Esophagus (tissue), 2 donors: ENCODE results near the gene ZC3H12D. TPM values are rescaled to one million over a fixed set of nuclear protein-coding genes. Genes with fewer than 3 reads are reported as not detected.

ENCODE experiments used
- H3K27ac ChIP-seq, 2 donors: one replicate each; pipeline ENCODE4 v1.5.1; 2013; ENCODE audit warnings: low read depth in 2 of 2, mild to moderate bottlenecking in 2 of 2, inconsistent platforms in 1 of 2, low read length in 1 of 2, moderate library complexity in 1 of 2
- H3K27me3 ChIP-seq, 2 donors: one replicate each; pipeline ENCODE4 v1.6.1; 2013; ENCODE audit warnings: low read length in 2 of 2, control low read depth in 1 of 2, mild to moderate bottlenecking in 1 of 2; ENCODE audit not compliant: insufficient read depth in 2 of 2, control insufficient read depth in 1 of 2
- H3K36me3 ChIP-seq, 2 donors: one replicate each; pipeline ENCODE4 v1.6.1; 2013; ENCODE audit warnings: low read length in 1 of 2; ENCODE audit not compliant: control insufficient read depth in 2 of 2, insufficient read depth in 2 of 2
- H3K4me1 ChIP-seq, 2 donors: one replicate each; pipeline ENCODE4 v1.6.1; 2013; ENCODE audit warnings: low read length in 1 of 2; ENCODE audit not compliant: control insufficient read depth in 2 of 2, insufficient read depth in 2 of 2
- H3K4me3 ChIP-seq, 2 donors: one replicate each; pipeline ENCODE4 v1.5.1; 2013; ENCODE audit warnings: low read length in 2 of 2, mild to moderate bottlenecking in 2 of 2, low read depth in 1 of 2, moderate library complexity in 1 of 2
- H3K9me3 ChIP-seq, 2 donors: one replicate each; pipeline ENCODE4 v1.6.1; 2013; ENCODE audit warnings: mild to moderate bottlenecking in 2 of 2, low read depth in 1 of 2, low read length in 1 of 2, moderate library complexity in 1 of 2; ENCODE audit not compliant: control insufficient read depth in 2 of 2, insufficient read depth in 1 of 2
- WGBS, 2 donors: extraction: QIAGEN DNeasy Blood & Tissue Kit; methylation state at CpG; one replicate each; pipeline ENCODE4 v1.1.7; 2013; 5-methylcytosine and 5-hydroxymethylcytosine counted together
- polyA plus RNA-seq, 2 donors: library from polyadenylated mRNA; stranded (reverse); fragments of 200-250 nt; gene quantifications; one replicate each; pipeline ENCODE4 v1.2.3, GENCODE V29; 2013
- donor health status: healthy with polysubstance abuse.
- donor health status: Bipolar disorder and iron deficiency.

ZC3H12D gene
- polyA plus RNA-seq: under 1 TPM; 0.20 to 0.29 TPM

DNA sequence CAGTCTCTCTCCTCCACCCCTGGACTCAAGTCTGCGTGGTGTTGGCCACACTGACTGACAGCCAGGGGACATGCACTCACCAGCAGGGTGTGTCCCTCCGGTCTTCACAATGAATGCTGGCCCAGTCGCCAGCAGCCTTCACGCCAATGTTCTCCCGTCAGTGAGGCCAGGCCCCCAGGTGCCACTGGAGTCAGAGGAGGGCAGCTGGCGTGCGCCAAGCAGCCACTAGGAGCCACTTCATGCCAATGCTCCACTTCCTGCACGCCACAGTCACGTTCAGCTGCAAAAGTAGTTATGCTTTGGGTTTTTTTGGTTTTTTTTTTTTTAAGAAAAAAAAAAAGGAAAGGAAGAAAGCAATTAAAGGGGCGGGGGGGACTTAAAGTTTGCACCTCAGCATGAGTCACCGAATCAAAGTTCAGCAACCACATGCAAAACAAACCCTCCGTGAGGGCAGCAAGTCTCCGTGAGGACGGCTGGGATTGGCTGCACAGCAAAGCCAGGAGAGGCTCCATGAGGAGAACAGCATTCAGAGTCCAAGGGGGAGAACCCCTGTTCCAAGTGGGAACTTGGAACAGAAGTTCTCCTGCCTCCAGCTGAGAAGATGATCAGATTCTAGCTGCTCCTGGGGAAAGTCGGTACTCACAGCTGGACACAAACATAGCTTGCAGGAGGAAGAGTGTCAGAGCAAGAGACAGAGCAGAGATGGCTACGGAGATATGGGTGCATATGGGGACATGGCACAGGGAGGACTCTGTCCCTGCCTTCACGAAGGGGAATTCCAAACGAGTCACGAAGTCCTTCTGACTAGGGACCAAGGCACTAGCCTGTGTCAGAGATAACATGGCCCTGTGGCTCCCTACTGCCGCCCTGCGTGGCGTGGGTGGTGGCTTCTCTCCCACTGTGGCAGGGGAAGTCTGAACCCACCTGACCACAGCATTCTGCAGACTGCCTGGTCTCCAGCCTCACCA is at the start of gene ZC3H12D:
TSS of gene ZC3H12D (minus strand) at position 282 of the 968 bp plus-strand sequence. CDS start 10,471 bp downstream, outside the sequence.
- peaks cover 6 to 7% of the 10 kb centered on the region in 2 donors for H3K4me1 ChIP-seq
- H3K36me3 ChIP-seq: no peaks in the 10 kb centered on the region
- 39 to 42% methylated on average over 22 of the region's 22 CpGs for WGBS, 2 donors
- no peak within 1 kb of the TSS for H3K4me3 ChIP-seq
- H3K27ac ChIP-seq: peak within 1 kb of the TSS; percentile 36 to 45
- H3K27me3 ChIP-seq: no peaks in the 10 kb centered on the region
- H3K9me3 ChIP-seq: no peaks in the 10 kb centered on the region

DNA sequence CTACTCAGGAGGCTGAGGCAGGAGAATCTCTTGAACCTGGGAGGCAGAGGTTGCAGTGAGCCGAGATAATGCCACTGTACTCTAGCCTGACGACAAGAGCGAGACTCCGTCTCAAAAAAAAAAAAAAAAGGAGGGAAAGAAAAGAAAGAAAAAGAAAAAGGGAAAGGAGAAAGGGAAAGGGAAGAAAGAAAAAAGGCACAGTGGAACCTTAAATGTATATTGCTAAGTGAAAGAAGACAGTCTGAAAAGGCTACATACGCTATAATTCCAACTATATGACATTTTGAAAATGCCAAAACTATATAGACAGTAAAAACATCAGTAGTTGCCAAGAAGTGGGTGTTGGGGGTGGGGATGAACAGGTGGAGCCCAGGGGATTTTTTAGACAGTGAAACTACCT is 44.8 kb upstream of the ZC3H12D start:
- Histone ChIP-seq H3K4me1 (no peaks in the 10 kb centered on the region), H3K27me3 (no peaks in the 10 kb centered on the region), H3K27ac (no peak overlapping the region), H3K4me3 (no peak overlapping the region), H3K9me3 (no peaks in the 10 kb centered on the region), H3K36me3 (peaks cover 2 to 12% of the 10 kb centered on the region in 2 donors)
- 96 to 98% methylated on average over 5 of the region's 5 CpGs for WGBS, 2 donors

DNA sequence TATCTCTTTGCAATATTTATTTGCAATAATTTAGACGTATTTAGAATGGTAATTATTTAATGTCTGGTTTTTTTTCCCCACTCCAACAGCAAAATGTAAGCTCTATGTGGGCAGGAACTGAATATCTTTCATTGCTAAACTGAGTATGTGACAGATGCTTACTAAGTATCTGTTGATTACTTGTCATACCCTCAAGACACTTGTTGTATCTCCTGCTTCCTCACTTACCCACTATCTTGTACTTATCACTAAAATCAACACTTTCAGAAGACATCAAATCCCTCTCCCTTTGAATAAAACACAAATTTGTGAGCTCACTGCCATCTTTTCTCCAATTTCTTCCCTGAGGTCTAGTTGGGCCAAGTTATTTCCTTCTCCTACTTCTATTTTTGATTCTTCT is 30.7 kb upstream of the ZC3H12D start:
- no peaks in the 10 kb centered on the region for H3K4me1 ChIP-seq
- H3K27me3 ChIP-seq: no peaks in the 10 kb centered on the region
- no peak overlapping the region for H3K27ac ChIP-seq
- 93 to 94% methylated on average over 1 of the region's 1 CpG for WGBS, 2 donors
- no peak overlapping the region for H3K4me3 ChIP-seq
- H3K9me3 ChIP-seq: no peaks in the 10 kb centered on the region
- H3K36me3 ChIP-seq: peaks cover 2 to 9% of the 10 kb centered on the region in 2 donors

DNA sequence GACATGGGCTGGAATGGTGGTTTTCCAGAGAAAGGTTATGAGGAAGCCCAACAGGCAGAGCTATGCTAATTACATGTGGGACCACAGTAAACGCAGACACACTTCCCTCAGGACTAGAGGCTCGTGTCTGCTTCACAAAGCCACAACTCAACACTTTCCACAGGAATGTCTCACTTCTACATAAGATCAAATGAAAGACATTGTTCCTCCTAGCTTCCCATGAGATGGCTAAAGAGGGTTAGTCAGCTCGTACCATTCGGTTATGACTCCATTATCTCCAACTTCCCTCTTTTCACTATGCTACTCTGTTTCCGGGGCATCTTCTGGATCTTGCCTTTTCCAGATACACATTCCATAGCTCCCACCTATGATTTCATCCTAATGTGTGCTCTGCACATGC is 29.1 kb upstream of the ZC3H12D start:
- Histone ChIP-seq H3K4me3 (no peak overlapping the region), H3K4me1 (no peaks in the 10 kb centered on the region), H3K27me3 (no peaks in the 10 kb centered on the region), H3K27ac (no peak overlapping the region), H3K9me3 (no peaks in the 10 kb centered on the region), H3K36me3 (peaks cover 2 to 9% of the 10 kb centered on the region in 2 donors)
- WGBS, 2 donors: 84 to 87% methylated on average over 5 of the region's 5 CpGs

DNA sequence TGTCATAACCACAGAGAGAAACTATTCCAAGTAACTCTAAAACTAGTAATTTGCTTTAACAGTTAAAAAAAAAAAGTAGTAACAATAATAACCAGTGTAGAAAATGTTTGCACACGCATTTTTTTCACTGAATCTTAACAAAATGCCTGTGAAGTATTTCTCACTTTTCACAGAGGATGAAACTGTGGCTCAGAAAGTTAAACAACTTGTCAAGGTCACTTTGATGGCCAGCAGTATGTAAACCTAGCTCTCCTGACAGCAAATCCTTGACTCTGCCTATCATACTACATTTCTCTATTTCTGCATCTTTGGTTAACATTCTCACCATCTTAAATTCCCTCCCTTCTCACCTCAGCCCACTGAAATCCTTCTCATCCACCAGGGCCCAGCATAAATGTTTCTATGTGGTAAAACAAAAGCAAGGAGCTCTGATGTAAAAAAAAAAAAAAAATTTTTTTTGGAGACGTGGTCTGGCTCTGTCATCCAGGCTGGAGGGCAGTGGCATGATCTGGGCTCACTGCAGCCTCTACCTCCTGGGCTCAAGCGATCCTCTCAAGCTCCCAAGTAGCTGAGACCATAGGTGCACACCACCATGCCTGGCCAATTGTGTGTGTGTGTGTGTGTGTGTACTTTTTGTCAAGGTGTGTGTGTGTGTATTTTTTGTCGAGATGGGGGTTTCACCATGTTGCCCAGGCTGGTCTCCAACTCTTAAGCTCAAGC is 26.1 kb upstream of the ZC3H12D start:
- whole genome bisulfite sequencing, 2 donors: 76 to 83% methylated on average over 4 of the region's 4 CpGs
- Histone ChIP-seq H3K36me3 (peaks cover 2 to 9% of the 10 kb centered on the region in 2 donors), H3K27ac (no peak overlapping the region), H3K9me3 (no peaks in the 10 kb centered on the region), H3K4me1 (no peaks in the 10 kb centered on the region), H3K4me3 (no peak overlapping the region), H3K27me3 (no peaks in the 10 kb centered on the region)

DNA sequence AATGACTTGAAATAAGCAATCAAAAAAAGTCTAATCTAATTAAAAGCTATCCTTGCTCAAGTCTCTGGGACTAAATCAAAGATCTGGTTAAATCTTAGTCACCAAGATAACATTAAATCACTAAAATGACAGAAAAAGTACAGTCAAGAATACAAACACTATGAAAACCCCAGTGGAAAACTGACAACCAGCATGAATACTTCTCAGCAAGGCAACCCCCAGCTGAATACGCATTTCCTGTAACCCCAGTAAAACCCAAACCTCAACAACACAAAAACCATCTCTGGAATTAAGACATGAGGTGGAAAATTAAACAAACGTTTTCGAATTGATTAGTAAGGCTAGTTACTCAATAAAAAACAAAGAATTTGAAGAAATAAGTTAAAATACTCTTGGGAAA is 23.7 kb upstream of the ZC3H12D start:
- no peaks in the 10 kb centered on the region for H3K4me1 ChIP-seq
- no peak overlapping the region for H3K4me3 ChIP-seq
- no peak overlapping the region for H3K27ac ChIP-seq
- 71 to 75% methylated on average over 3 of the region's 3 CpGs for WGBS, 2 donors
- no peaks in the 10 kb centered on the region for H3K27me3 ChIP-seq
- no peaks in the 10 kb centered on the region for H3K9me3 ChIP-seq
- H3K36me3 ChIP-seq: peaks cover 2 to 6% of the 10 kb centered on the region in 2 donors

DNA sequence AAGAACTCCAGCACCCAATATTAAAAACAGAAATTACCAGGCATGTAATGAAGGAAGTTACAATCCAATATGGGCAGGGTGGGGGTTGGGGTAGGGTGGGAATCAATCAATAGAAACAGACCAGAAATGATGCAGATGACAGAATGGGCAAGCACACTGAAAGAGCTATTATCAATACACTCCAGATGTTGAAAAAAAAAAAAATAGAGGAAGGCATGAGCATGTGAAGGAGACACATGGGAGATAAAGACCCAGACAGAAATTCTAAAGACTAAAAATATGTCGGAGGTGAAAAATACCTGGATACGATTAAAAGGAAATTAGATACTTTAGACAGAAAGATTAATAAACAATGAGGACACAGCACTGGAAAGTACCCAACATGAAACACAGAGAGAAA is 19.1 kb upstream of the ZC3H12D start:
- H3K9me3 ChIP-seq: no peaks in the 10 kb centered on the region
- 79 to 80% methylated on average over 2 of the region's 2 CpGs for WGBS, 2 donors
- no peak overlapping the region for H3K4me3 ChIP-seq
- no peaks in the 10 kb centered on the region for H3K36me3 ChIP-seq
- H3K27me3 ChIP-seq: no peaks in the 10 kb centered on the region
- no peaks in the 10 kb centered on the region for H3K4me1 ChIP-seq
- no peak overlapping the region for H3K27ac ChIP-seq

DNA sequence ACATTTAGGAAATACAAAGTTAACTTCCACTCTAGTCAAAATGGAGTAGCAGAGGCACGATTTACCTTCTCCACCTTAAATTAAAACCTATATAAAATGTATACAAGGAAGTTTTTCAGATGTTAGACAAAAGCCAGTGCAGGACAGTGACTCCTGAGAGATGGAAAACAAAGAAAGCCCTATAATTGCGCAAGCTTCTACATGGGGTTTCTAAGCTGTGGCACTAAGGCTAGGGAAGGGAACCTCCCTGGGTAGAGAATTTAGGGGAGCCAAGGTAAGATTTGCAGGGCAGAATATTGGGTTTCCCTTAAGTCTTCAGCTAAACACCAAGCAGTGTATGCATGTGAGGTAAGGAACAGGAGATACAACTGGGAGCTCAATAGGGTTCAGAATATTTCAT is 18.5 kb upstream of the ZC3H12D start:
- Histone ChIP-seq H3K27me3 (no peaks in the 10 kb centered on the region), H3K9me3 (no peaks in the 10 kb centered on the region), H3K27ac (no peak overlapping the region), H3K4me1 (no peaks in the 10 kb centered on the region), H3K4me3 (no peak overlapping the region), H3K36me3 (no peaks in the 10 kb centered on the region)
- 85 to 96% methylated on average over 2 of the region's 2 CpGs for WGBS, 2 donors

DNA sequence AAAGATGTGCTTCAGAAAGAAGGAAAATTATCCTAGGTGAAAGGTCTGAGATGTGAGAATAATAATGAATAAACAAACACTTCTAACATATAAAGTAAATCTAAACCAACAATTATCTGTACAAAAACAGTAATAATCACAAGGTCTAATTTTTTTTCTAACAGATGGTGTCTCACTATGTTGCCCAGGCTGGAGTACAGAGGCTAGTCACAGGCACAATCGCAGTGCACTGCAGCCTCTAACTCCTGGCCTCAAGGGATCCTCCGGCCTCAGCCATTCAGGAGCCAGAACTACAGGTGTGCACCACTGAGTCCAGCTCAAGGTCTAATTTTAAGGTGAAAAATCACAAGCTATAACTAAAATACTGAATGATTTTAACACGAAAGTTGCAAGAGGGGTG is 17.0 kb upstream of the ZC3H12D start:
- no peaks in the 10 kb centered on the region for H3K9me3 ChIP-seq
- H3K27ac ChIP-seq: no peak overlapping the region
- WGBS, 2 donors: 93 to 96% methylated on average over 3 of the region's 3 CpGs
- no peak overlapping the region for H3K4me3 ChIP-seq
- no peaks in the 10 kb centered on the region for H3K36me3 ChIP-seq
- H3K4me1 ChIP-seq: no peaks in the 10 kb centered on the region
- H3K27me3 ChIP-seq: no peaks in the 10 kb centered on the region
